ENCODE results near the gene FHIT. TPM values are rescaled to one million over a fixed set of nuclear protein-coding genes. Genes with fewer than 3 reads are reported as not detected.
A peak's percentile ranks its signal among the peaks of the same experiment; 100 is the strongest.

The FHIT gene
- total and polyA plus RNA-seq, 10 of the 15 experiments (the other 5 are each of a cell fraction or from before 2014, with no cell fraction given): 4.2 to 14.9 (median 9.4) TPM

GRCh38 chr3:60743631-60744164 lies 507.6 kb downstream of the FHIT start:
- ATAC-seq (peak; percentile 35; the same call in 2 of the 3 replicates), FAIRE-seq (no peak), DNase-seq (ENCODE audit: low read depth, low spot score) (no peak)
- in situ Hi-C loops (cut with MboI): no loop called here
- H3K4me3 ChIP-seq: no peak overlapping the region
- H3K27me3 ChIP-seq (replicated peaks in 1 of 2; ENCODE audit: control insufficient read depth in 2 of 2, insufficient read depth in 2 of 2, low read length in 1 of 2): no peaks in the 10 kb centered on the region
- no peaks in the 10 kb centered on the region for H3K79me2 ChIP-seq (ENCODE audit: control insufficient read depth, insufficient read depth, low read length)
- H2AFZ ChIP-seq (ENCODE audit: control insufficient read depth, low read depth, low read length): no peak overlapping the region
- H3K4me2 ChIP-seq (ENCODE audit: control insufficient read depth, insufficient read depth): no peak overlapping the region
- H3K27ac ChIP-seq (ENCODE audit: control insufficient read depth, insufficient read depth): no peak overlapping the region
- H3K9ac ChIP-seq (ENCODE audit: control insufficient read depth, insufficient read depth, low read length): no peak overlapping the region
- H3K4me1 ChIP-seq (ENCODE audit: control insufficient read depth, insufficient read depth, low read length): no peaks in the 10 kb centered on the region
- H3K9me3 ChIP-seq (replicated peaks; ENCODE audit: control insufficient read depth, insufficient read depth, low read length): no peaks in the 10 kb centered on the region
- ChIA-PET CTCF (interaction anchor here (0.7 to 1.5 kb wide), 2 partner anchors 8 to 638 kb away, joined by 3 to 5 read pairs; no protein-coding TSS in a partner anchor), POLR2A (interaction anchor here (0.6 to 0.7 kb wide), 2 partner anchors 18 to 1675 kb away, joined by 4 to 6 read pairs; no protein-coding TSS in a partner anchor), SMC1A (ENCODE audit: uncharacterized antibody, unreplicated experiment) (no interaction called here), RAD21 (ENCODE audit: unreplicated experiment) (no interaction called here)
- no peaks in the 10 kb centered on the region for H4K20me1 ChIP-seq (ENCODE audit: control insufficient read depth, insufficient read depth)
- WGBS (ENCODE audit: insufficient coverage, insufficient replicate concordance, low lambda C conversion rate, missing lambda C conversion rate): 41% methylated on average over 4 of the region's 4 CpGs
- 0 out of 6 replicates have a peak, but pooled peaks of 1 of the 3 experiments have one; percentile 3 for TF ChIP-seq CTCF (IDR thresholded peaks at IDR 0.05 in 2 of 3, conservative IDR thresholded peaks at IDR 0.05 in 1 of 3; ENCODE audit: control insufficient read depth in 2 of 3, extremely low read depth in 1 of 3, insufficient read depth in 1 of 3, low read depth in 3 of 3, low read length in 3 of 3)
- no peak for TF ChIP-seq CBX5 (IDR thresholded peaks at IDR 0.05; ENCODE audit: low read depth)
- BruUV-seq (replicated peaks): no TSS peak
- intact Hi-C loops (cut with micrococcal nuclease; ENCODE audit: unreplicated experiment): no loop called here
- no peaks in the 10 kb centered on the region for H3K36me3 ChIP-seq (ENCODE audit: control insufficient read depth in 2 of 2, insufficient read depth in 2 of 2, low read length in 1 of 2)

- H3K27ac ChIP-seq (ENCODE audit: control insufficient read depth, insufficient read depth): no peak overlapping the region
- no peak overlapping the region for H3K4me3 ChIP-seq
- no TSS peak for BruUV-seq (replicated peaks)
- no peaks in the 10 kb centered on the region for H3K4me1 ChIP-seq (ENCODE audit: control insufficient read depth, insufficient read depth, low read length)
- H3K9me3 ChIP-seq (replicated peaks; ENCODE audit: control insufficient read depth, insufficient read depth, low read length): no peaks in the 10 kb centered on the region
- ChIA-PET POLR2A (no interaction called here), RAD21 (ENCODE audit: unreplicated experiment) (interaction anchor here (1.2 kb wide), 1 partner anchor 639 kb away, joined by 3 read pairs; no protein-coding TSS in a partner anchor), CTCF (interaction anchor here (0.8 kb wide), 1 partner anchor 13 kb away, joined by 3 read pairs; no protein-coding TSS in a partner anchor), SMC1A (ENCODE audit: uncharacterized antibody, unreplicated experiment) (interaction anchor here (0.6 to 1.3 kb wide), 2 partner anchors 197 to 1120 kb away, joined by 3 read pairs; no protein-coding TSS in a partner anchor)
- no peaks in the 10 kb centered on the region for H3K79me2 ChIP-seq (ENCODE audit: control insufficient read depth, insufficient read depth, low read length)
- FAIRE-seq: no peak
- in situ Hi-C loops (cut with MboI): no loop called here
- no peak for ATAC-seq
- H3K4me2 ChIP-seq (ENCODE audit: control insufficient read depth, insufficient read depth): no peak overlapping the region
- no peaks in the 10 kb centered on the region for H3K27me3 ChIP-seq (replicated peaks in 1 of 2; ENCODE audit: control insufficient read depth in 2 of 2, insufficient read depth in 2 of 2, low read length in 1 of 2)
- intact Hi-C loops (cut with micrococcal nuclease; ENCODE audit: unreplicated experiment): no loop called here
- no peak overlapping the region for H3K9ac ChIP-seq (ENCODE audit: control insufficient read depth, insufficient read depth, low read length)
- H4K20me1 ChIP-seq (ENCODE audit: control insufficient read depth, insufficient read depth): no peaks in the 10 kb centered on the region
- WGBS (ENCODE audit: insufficient coverage, insufficient replicate concordance, low lambda C conversion rate, missing lambda C conversion rate): 66% methylated on average over 8 of the region's 8 CpGs
- H2AFZ ChIP-seq (ENCODE audit: control insufficient read depth, low read depth, low read length): no peak overlapping the region
- no peaks in the 10 kb centered on the region for H3K36me3 ChIP-seq (ENCODE audit: control insufficient read depth in 2 of 2, insufficient read depth in 2 of 2, low read length in 1 of 2)
- DNase-seq (ENCODE audit: low read depth, low spot score): no peak
- no peak for TF ChIP-seq EED (IDR thresholded peaks at IDR 0.05; ENCODE audit: low read depth)
- no peak for TF ChIP-seq ZBTB40 (IDR thresholded peaks at IDR 0.05; ENCODE audit: borderline replicate concordance)
- TF ChIP-seq USF1 (IDR thresholded peaks at IDR 0.05; ENCODE audit: borderline replicate concordance, extremely low read length, insufficient read depth, low read depth, low read length): no peak
- no peak for TF ChIP-seq BHLHE40 (IDR thresholded peaks at IDR 0.05; ENCODE audit: borderline replicate concordance in 1 of 2, low read depth in 2 of 2, low read length in 1 of 2)
- no peak for TF ChIP-seq ZNF207 (IDR thresholded peaks at IDR 0.05; ENCODE audit: borderline replicate concordance)
- no peak for TF ChIP-seq TCF12 (IDR thresholded peaks at IDR 0.05; ENCODE audit: low read depth, low read length)
Observed at GRCh38 chr3:60742606-60743145, 508.6 kb downstream of the FHIT start.
